Hippocampal formation (tissue), 2 donors: ENCODE measurements around the gene TSPAN10.

Source experiments
- DNase-seq, 2 donors: peaks; one replicate each; lab custom pipeline; 2025; lab: John Stamatoyannopoulos, UW

The TSPAN10 gene

GRCh38 chr17:81687770-81688541 lies 51.0 kb downstream of the TSPAN10 start:
- DNase-seq = no peak

- no peak for DNase-seq
These were observed 51.6 kb downstream of the TSPAN10 start for GRCh38 chr17:81688616-81689015.

- no peak for DNase-seq
These were observed 53.1 kb downstream of the TSPAN10 start for GRCh38 chr17:81690066-81690465.

GRCh38 chr17:81690549-81690948 lies 53.6 kb downstream of the TSPAN10 start:
- no peak for DNase-seq

GRCh38 chr17:81691196-81691595 lies 54.2 kb downstream of the TSPAN10 start:
- no peak for DNase-seq

- DNase-seq = no peak
These were observed 54.6 kb downstream of the TSPAN10 start for GRCh38 chr17:81691608-81692007.

- DNase-seq = no peak
These were observed 56.7 kb downstream of the TSPAN10 start for GRCh38 chr17:81693509-81694210.

- DNase-seq = no peak
These were observed 57.8 kb downstream of the TSPAN10 start for GRCh38 chr17:81694810-81695209.

- no peak for DNase-seq
These were observed 58.2 kb downstream of the TSPAN10 start for GRCh38 chr17:81695211-81695610.

- DNase-seq = no peak
These were observed 58.8 kb downstream of the TSPAN10 start for GRCh38 chr17:81695801-81696200.

- DNase-seq = no peak
These were observed 59.4 kb downstream of the TSPAN10 start for GRCh38 chr17:81696218-81696941.

- DNase-seq = no peak
These were observed 60.5 kb downstream of the TSPAN10 start for GRCh38 chr17:81697261-81698044.
